ENCODE data around the gene GCN1. TPM values are rescaled to one million over a fixed set of nuclear protein-coding genes. Genes with fewer than 3 reads are reported as not detected.

The GCN1 gene
- total RNA-seq, 1 experiment from 2014 or later: 254 TPM

GRCh38 chr12:120230326-120230973 is 35.9 kb upstream of the GCN1 start:
- peaks cover 24% of the 10 kb centered on the region for H3K36me3 ChIP-seq (ENCODE audit: low read depth, low read length)
- H3K4me3 ChIP-seq (ENCODE audit: low read length): peak overlapping the region; percentile 67
- no TSS peak for BruUV-seq (replicated peaks)
- peaks cover 90% of the 10 kb centered on the region for H3K79me2 ChIP-seq (ENCODE audit: low read length)
- peak overlapping the region; percentile 96 for H3K9ac ChIP-seq (ENCODE audit: low read length)
- CTCF ChIA-PET: interaction anchor here (0.9 to 6.8 kb wide), 5 partner anchors 9 to 72 kb away, joined by 3 to 142 read pairs (median 18); partner anchors contain the start of genes PXN, RPLP0 and SIRT4
- no peaks in the 10 kb centered on the region for H3K27me3 ChIP-seq (ENCODE audit: low read length)
- H4K20me1 ChIP-seq (ENCODE audit: low read length): peaks cover 24% of the 10 kb centered on the region
- no peak overlapping the region for H2AFZ ChIP-seq (ENCODE audit: low read length)
- no peaks in the 10 kb centered on the region for H3K9me2 ChIP-seq (replicated peaks; ENCODE audit: low read length)
- peaks cover 35% of the 10 kb centered on the region for H3F3A ChIP-seq (ENCODE audit: low read length, unreplicated experiment)
- peak; percentile 33 for ATAC-seq
- intact Hi-C loops (cut with micrococcal nuclease): no loop called here
- peak overlapping the region; percentile 98 for H3K4me2 ChIP-seq (ENCODE audit: low read length)
- H3K27ac ChIP-seq (ENCODE audit: low read length): peak overlapping the region; percentile 99
- peak; percentile 99 for DNase-seq
- peaks cover 78% of the 10 kb centered on the region for H3K4me1 ChIP-seq (ENCODE audit: insufficient read depth, low read length)
- POLR2A ChIA-PET (ENCODE audit: unreplicated experiment): interaction anchor here (0.5 to 3.4 kb wide), 10 partner anchors 9 to 61 kb away, joined by 3 to 72 read pairs (median 12); partner anchors contain the start of genes PXN, RNU4-2 and RPLP0
- no peak for TF ChIP-seq EZH2 (IDR thresholded peaks at IDR 0.05; ENCODE audit: low read length, unreplicated experiment)
- no peak for TF ChIP-seq CTCF (conservative IDR thresholded peaks at IDR 0.05; ENCODE audit: low read depth, low read length)
- no peak for TF ChIP-seq EZH2phosphoT487 (IDR thresholded peaks at IDR 0.05; ENCODE audit: borderline replicate concordance, low read length)
- H3K9me3 ChIP-seq (ENCODE audit: low read length): no peaks in the 10 kb centered on the region

DNA sequence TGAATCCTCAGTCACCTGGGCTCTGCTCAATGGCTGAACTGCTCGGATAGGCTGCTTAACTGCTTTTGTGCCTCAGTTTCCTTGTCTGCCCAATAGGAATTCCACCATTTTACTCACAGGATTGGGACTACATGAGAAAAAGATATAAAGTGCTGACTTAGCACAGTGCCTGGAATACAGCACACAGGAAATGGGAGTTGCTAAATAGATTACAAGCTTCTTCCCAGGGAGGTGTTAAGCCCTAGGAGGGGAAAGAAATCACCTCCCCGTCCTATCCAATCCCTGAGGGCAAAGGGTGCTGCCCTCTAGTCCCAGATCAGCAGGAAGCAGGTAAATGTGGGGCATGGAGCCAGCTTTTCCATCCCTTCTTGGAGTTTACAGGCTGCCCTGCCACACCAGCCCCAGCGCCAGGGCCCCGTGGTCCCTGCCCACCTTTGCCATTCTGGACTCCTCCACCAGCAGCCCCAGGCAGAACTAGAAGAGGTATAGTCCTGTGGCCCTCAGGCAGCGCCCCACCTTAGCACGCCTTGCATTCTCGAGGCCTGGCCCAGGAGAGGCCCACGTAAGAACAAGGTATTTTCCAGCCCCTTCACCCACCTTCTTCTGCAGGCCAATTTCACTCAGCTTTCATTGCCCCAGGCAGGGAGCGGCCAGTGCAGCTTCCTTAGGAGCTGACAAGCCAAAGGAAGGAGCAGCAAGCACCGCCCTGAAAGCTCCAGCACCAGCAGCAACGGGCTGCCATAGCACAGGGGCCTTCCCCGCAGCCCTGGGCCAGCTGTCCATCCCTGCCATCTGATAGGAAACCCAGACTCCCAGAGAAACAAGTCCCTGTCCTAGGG is 35.2 kb upstream of the GCN1 start:
- Histone ChIP-seq H4K20me1 (ENCODE audit: low read length) (peaks cover 31% of the 10 kb centered on the region), H3K36me3 (ENCODE audit: low read depth, low read length) (peaks cover 31% of the 10 kb centered on the region), H3K4me2 (ENCODE audit: low read length) (peak overlapping the region; percentile 98), H3K9me2 (replicated peaks; ENCODE audit: low read length) (no peaks in the 10 kb centered on the region), H3F3A (ENCODE audit: low read length, unreplicated experiment) (peaks cover 31% of the 10 kb centered on the region), H2AFZ (ENCODE audit: low read length) (no peak overlapping the region), H3K9ac (ENCODE audit: low read length) (peak overlapping the region; percentile 96), H3K27me3 (ENCODE audit: low read length) (no peaks in the 10 kb centered on the region), H3K9me3 (ENCODE audit: low read length) (no peaks in the 10 kb centered on the region), H3K4me3 (ENCODE audit: low read length) (peak overlapping the region; percentile 60), H3K79me2 (ENCODE audit: low read length) (peaks cover 91% of the 10 kb centered on the region), H3K4me1 (ENCODE audit: insufficient read depth, low read length) (peaks cover 71% of the 10 kb centered on the region), H3K27ac (ENCODE audit: low read length) (peak overlapping the region; percentile 99)
- no peak for TF ChIP-seq CTCF (conservative IDR thresholded peaks at IDR 0.05; ENCODE audit: low read depth, low read length)
- TF ChIP-seq EZH2 (IDR thresholded peaks at IDR 0.05; ENCODE audit: low read length, unreplicated experiment): no peak
- no peak for TF ChIP-seq EZH2phosphoT487 (IDR thresholded peaks at IDR 0.05; ENCODE audit: borderline replicate concordance, low read length)
- intact Hi-C loops (cut with micrococcal nuclease): no loop called here
- ATAC-seq (peak; percentile 0; the same call in 1 of the 2 replicates), DNase-seq (peak; percentile 83)
- BruUV-seq (replicated peaks): no TSS peak
- ChIA-PET CTCF (interaction anchor here (0.6 to 6.8 kb wide), 5 partner anchors 8 to 34 kb away, joined by 4 to 142 read pairs (median 12); partner anchors contain the start of gene PXN), POLR2A (ENCODE audit: unreplicated experiment) (interaction anchor here (0.5 to 3.4 kb wide), 6 partner anchors 10 to 62 kb away, joined by 6 to 72 read pairs (median 46); partner anchors contain the start of genes PXN, RNU4-2 and RPLP0)

All from PC-3 (cell line).